Middle frontal gyrus (tissue), 1 donor: ENCODE measurements around the gene RPS15A.
"Not testable (repeated sequence)": the region's sequence is repeated elsewhere in the genome, so short reads cannot be mapped to it uniquely, and the experiment has no call there.

Experiments
- DNase-seq: peaks from one replicate; pipeline ENCODE4 v3.0.0-alpha.2; 2015; ENCODE audit warnings: low spot score; ENCODE audit errors: extremely low spot score

Gene RPS15A

DNA sequence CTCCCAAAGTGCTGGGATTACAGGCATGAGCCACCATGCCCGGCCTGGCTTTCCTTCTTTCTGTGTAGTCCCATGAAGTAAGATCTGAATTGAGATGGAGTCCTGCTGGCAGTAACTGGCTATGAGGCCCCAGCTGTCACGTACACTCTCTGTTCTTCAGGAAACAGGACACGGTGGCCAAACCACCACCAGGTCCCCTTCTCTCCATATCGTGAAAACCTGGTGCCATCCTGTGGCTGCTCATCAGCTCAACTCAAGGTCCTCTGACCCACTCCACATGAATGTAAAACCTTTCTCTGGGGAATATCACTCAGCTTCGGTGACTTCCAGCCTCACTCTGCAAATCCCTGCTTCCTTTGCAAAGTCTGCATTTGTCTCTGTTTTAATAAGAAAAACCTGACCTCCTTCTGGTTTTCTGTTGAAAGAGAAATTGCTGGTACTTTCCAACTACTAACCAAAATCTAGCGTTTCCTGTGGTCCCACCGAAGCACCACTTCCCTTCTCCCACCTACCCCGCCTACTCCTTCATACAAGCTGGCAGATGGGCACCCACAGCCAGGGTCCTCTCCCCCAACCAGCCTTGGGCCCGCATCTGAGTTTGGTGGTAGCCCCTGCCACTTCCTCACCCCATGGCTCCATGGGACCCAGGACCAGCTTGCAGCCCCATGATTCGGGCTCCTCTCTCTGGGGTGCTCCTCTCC is 32.0 kb downstream of the RPS15A start:
- DNase-seq: not testable (repeated sequence)

DNA sequence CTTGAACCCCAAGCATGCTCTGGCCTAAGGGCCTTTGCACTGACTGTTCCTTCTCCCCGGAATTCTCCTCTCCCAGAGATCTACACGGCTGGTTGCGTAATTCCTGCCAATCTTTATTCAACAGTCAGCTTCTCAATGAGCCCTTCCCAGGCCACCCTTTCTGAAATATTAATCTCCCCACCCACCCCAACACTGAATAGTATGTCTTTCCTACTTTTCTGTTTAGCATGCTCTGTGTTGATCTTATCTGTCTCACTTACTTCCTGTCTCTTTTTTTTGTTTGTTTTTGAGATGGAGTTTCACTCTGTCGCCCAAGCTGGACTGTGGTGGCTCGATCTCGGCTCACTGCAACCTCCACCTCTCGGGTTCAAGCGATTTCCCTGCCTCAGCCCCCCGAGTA is 33.5 kb downstream of the RPS15A start:
- DNase-seq: not testable (repeated sequence)

DNA sequence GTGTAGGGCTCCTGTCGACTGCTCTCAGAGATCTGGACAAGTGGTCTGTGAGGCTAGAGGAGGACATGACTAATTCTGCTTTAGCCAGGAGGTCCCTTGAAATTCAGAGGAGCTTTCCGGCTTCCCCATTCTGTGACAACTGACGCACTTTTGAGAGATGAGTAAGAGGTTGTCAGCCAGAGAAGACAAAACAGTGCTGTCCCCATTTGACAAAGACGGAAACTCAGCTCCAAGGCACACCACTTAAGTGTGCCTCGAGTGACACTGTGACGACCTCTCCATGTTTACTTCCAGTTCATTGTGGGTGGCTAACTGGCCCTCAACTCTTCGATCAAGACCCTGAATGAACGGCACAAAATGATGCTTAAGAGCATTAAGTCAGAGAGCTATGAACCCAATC is 47.3 kb downstream of the RPS15A start:
- not testable (repeated sequence) for DNase-seq

DNA sequence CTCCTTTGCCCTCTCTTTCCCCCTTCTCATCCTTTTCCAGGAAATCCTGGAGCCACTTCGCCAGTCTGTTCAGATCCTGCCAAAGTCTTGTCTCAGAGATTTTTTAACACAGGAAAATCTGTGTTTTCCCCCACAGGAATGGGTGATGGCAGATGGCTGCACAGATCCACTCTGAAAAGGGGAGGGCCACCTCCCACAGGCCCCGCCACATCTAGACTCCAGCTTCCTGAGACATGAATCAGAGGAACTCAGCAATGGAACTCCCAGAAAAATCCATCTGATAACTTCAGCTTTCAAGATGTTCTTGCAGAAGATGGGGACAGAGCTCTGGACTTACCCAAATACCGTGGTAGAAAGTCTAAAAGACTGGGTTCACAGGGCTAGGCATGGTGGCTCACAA is 50.1 kb downstream of the RPS15A start:
- DNase-seq: not testable (repeated sequence)

DNA sequence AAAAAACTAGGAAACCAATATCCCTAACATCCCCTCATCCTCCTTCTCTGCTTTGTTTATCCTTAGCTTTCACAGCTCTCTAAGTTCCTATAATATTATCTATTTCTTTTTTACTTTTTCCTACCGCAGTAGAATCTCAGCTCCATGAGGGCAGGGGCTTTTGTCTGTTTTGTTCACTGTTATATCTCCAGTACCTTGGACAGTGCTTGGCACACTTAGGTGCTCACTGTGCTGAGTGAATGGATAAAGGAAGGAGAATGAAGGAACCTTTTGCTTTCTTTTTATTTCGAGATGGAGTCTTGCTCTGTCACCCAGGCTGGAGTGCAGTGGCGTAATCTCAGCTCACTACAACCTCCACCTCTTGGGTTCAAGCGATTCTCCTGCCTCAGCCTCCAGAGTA is 51.4 kb downstream of the RPS15A start:
- DNase-seq: not testable (repeated sequence)

DNA sequence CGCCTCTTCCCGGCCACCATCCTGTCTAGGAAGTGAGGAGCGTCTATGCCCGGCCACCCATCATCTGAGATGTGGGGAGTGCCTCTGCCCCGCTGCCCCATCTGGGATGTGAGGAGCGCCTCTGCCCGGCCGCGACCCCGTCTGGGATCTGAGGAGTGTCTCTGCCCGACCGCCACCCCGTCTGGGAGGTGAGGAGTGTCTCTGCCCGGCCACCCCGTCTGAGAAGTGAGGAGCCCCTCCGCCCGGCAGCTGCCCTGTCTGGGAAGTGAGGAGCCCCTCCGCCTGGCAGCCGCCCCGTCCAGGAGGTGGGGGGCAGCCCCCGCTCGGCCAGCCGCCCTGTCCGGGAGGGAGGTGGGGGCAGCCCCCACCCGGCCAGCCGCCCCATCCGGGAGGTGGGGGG is 55.9 kb downstream of the RPS15A start:
- DNase-seq: not testable (repeated sequence)
